GM23248 (cell line): ENCODE measurements around the gene WDR27.

Experiments
- EZH2 ChIP-seq: fragments of 200-600 bp; sonication (generic); IDR thresholded peaks from 2 replicates; pipeline ENCODE4 v1.6.1; 2018; ENCODE audit warnings: antibody characterized with exemption, mild to moderate bottlenecking; ENCODE audit not compliant: insufficient read depth, poor library complexity, severe bottlenecking
- EZH2phosphoT487 ChIP-seq: fragments of 200-600 bp; sonication (generic); IDR thresholded peaks from 2 replicates; pipeline ENCODE4 v1.6.1; 2018; ENCODE audit warnings: antibody characterized with exemption, moderate library complexity, mild to moderate bottlenecking, low read depth; ENCODE audit not compliant: insufficient read depth

DNA sequence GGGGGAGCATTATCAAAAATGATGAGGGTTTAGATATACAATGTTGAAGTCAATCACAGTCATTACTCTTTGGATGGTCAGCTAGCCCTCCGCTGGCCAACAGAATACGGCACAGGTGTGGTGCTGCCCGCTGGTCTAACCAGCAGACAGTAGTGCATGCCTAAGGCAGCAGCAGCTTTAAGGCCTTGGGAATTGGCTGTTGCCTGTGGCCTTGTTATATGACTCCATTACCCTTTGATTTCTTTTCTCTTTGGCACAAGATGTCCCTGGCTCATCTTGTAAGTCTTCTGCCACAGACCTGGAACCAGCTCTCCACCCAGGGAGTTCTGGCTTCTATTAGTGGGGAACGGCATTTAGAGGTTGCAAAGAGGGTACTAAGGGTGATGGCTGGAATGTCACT, 110.2 kb downstream of the WDR27 start:
- TF ChIP-seq EZH2phosphoT487, result no peak
- TF ChIP-seq EZH2, result no peak
